PC-3 (cell line): Measurements from ENCODE around the gene ZNF771.

Source experiments
- EZH2phosphoT487 ChIP-seq: fragments of 300-600 bp; sonication (generic); IDR thresholded peaks from 2 replicates; pipeline ENCODE4 v1.6.1; 2018; ENCODE audit warnings: mild to moderate bottlenecking, antibody characterized with exemption, low read length, borderline replicate concordance
- TF ChIP-seq, protein P1 (sequence below): fragments of 300-600 bp; sonication (generic); conservative IDR thresholded peaks from 2 replicates; pipeline ENCODE4 v1.5.1; 2017; ENCODE audit warnings: antibody characterized with exemption, low read depth, mild to moderate bottlenecking, low read length

DNA sequence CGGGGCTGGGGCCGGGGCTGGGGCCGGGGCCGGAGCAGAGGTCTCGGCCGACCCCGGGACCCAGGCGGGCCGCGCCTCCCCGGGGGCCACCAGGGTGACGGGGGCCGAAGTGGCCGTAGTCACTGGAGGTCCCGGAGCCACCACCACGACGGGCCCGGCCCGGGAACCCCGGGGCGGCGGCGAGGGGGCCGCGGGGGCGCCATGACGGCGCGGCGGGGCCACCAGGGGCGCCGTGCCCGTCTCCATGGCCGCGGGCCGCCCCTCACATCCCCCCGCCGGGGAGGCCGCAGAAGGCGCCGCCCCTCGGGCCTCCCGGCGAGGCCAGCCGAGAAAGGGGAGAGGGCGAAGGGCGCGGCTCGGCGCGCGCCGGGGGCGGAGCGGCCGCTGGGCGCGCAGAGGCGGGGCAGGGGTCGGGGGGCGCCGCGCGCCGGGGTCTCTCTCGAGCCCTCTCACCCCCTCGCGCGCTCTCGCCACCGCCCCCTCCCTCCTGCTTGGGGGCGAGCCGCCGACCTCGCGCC lies 37.4 kb upstream of the ZNF771 start:
- TF ChIP-seq, protein P1, sequence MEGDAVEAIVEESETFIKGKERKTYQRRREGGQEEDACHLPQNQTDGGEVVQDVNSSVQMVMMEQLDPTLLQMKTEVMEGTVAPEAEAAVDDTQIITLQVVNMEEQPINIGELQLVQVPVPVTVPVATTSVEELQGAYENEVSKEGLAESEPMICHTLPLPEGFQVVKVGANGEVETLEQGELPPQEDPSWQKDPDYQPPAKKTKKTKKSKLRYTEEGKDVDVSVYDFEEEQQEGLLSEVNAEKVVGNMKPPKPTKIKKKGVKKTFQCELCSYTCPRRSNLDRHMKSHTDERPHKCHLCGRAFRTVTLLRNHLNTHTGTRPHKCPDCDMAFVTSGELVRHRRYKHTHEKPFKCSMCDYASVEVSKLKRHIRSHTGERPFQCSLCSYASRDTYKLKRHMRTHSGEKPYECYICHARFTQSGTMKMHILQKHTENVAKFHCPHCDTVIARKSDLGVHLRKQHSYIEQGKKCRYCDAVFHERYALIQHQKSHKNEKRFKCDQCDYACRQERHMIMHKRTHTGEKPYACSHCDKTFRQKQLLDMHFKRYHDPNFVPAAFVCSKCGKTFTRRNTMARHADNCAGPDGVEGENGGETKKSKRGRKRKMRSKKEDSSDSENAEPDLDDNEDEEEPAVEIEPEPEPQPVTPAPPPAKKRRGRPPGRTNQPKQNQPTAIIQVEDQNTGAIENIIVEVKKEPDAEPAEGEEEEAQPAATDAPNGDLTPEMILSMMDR = no peak
- no peak for TF ChIP-seq EZH2phosphoT487
